IPS DF 4.7 (cell line): ENCODE measurements around the gene MSI2.

ENCODE experiments used
- DNase-seq: peaks from one replicate; pipeline ENCODE4 v3.0.0-alpha.2; 2013; ENCODE audit warnings: low spot score; ENCODE audit errors: extremely low read depth

The MSI2 gene

GRCh38 chr17:57391076-57391825, 134.9 kb downstream of the MSI2 start:
- no peak for DNase-seq

DNA sequence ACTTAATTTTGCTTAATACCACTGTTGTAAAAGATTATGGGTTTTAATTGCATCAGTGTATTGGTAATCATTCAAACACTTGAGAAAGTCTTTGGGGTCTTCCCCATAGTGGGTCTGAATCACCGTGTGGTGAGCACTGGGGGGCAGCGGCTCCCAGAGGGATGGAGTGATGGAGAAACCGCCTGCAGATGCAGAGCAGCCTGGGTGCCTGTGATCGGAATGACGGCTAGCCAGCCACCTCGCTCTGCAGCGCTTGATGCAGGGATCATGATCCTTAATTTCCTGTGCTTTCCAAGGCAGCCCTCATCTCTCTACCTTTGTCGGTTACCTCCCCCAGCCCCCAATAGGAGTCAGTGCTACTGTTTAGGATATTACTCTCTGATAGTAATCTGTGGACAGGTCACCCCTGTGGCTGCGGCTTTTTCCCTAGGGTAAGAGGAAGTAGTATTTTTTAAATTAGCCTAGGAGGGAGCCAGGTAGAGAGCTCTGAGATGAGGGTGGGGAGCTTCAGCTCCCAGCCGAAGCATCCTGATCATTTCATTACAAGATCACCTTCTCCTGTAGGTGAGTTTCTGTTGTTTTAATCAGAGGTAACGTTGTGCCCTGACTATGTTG, 135.6 kb downstream of the MSI2 start:
- DNase-seq = no peak

GRCh38 chr17:57393368-57393767, 137.0 kb downstream of the MSI2 start:
- no peak for DNase-seq

DNA sequence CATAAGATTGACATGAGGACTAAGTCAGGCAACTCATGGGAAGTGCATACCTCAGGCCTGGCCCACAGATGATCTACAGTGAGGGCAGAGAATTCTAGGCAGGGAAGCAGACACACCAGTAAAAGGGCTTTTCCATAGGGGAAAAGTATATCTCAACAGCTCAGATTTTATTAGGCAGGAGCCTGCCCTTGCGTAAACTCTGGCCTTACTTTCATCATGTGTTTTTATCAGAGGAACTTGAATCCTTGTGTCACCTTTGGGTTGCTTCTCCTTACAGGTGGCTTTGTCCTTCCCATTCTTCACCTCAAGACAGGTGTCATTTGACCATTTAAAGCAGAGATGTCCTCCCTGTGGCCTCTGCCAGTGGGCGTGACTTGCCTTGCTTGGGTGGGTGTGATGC, 138.1 kb downstream of the MSI2 start:
- no peak for DNase-seq

GRCh38 chr17:57395721-57396321, 139.5 kb downstream of the MSI2 start:
- DNase-seq = no peak

GRCh38 chr17:57396511-57396921, 140.2 kb downstream of the MSI2 start:
- no peak for DNase-seq

GRCh38 chr17:57397402-57397801, 141.1 kb downstream of the MSI2 start:
- no peak for DNase-seq

- DNase-seq = no peak
These were observed 143.4 kb downstream of the MSI2 start for GRCh38 chr17:57399690-57400089.

GRCh38 chr17:57400648-57401047, 144.3 kb downstream of the MSI2 start:
- no peak for DNase-seq

DNA sequence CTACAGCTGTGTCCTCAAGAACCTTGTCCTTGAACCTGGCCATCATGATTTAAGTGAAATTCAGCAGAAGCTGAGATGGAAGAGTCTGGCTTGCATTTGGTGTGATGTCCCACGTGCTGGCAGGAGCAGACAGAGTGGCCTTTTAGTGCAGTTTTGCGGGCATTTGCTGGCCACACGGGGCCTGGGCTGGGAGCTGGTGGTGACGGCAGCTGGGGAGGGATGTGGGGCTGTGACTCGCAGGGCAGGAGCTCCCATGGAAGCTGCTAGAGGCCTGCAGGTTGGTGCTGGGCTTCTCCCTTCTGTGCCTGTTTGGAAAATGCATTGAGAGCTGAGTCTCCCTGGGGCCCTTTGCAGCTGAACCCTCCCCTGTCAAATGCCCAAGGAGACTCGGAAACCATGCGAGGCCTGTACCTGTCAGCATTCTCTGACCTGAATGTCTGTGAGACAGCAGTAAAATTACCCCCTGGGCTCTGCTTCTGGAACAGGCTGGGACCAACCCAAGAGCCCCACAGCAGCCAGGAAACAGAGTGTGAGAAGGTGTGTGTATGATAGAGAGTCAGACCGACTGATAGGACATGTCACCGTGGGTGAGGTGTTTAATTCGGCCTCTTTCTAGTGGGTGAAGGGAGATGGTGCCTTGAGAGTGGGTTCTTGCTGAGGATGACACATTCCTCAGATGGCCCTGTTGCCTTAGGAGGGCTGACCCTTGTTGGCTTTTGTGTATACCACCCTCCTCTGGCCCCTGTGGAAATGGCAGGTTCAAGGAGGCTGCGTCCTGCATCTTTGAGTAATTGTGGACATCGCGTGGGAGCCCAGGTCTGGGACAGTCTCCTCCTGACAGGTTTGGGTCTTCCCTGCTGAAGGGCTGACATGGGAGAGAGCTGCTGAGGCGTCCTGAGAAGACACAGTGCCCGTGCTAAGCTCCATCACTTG, 145.5 kb downstream of the MSI2 start:
- no peak for DNase-seq

- DNase-seq = no peak
These were observed 146.4 kb downstream of the MSI2 start for GRCh38 chr17:57402681-57403180.

- DNase-seq = no peak
These were observed 146.9 kb downstream of the MSI2 start for GRCh38 chr17:57403236-57403635.

- DNase-seq = no peak
These were observed 147.8 kb downstream of the MSI2 start for GRCh38 chr17:57404073-57404472.

GRCh38 chr17:57404795-57405490, 148.6 kb downstream of the MSI2 start:
- DNase-seq = no peak

- DNase-seq = no peak
These were observed 149.3 kb downstream of the MSI2 start for GRCh38 chr17:57405491-57406072.

GRCh38 chr17:57406131-57406980, 150.0 kb downstream of the MSI2 start:
- DNase-seq = no peak

GRCh38 chr17:57406981-57407286, 150.6 kb downstream of the MSI2 start:
- DNase-seq = no peak

DNA sequence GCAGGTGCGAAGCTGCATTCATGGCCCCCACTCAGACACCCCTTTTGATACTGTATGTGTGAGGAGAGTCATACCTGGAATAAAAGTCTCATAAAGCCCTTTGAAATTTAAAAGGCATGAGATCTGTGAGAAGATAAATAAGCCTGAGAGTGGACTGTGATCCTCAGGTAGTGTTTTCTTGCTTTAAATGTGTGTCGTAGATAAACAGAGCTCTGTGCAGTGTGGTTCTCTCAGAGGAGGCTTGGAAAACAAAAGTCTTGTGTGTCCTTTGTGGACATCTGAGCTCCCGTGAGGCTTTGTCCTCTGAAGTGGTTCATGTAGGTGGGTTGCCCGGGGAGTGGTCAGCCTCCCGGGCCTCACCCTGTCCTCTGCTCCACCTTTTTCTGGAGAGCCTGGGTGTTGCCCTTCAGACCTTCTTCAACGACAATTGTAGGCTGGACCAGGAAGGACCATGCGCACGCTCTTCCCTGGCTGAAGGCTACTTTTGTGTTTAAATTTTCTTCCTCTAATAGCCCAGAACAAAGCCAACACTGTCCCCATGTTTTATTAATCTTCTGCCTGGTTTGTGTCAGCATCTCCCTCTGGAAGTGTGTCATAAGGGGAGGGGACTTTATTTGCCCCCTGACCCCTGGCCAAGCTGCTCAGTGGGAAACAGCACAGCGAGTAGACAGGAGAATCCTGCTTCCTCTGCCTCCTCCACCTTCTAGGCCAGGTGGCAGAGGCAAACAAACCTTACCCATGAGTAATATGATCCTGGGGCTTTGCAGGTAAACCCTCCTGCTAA, 151.2 kb downstream of the MSI2 start:
- no peak for DNase-seq
